GM19240 (cell line): Measurements from ENCODE around the gene AP1B1.
"Not testable (repeated sequence)": the region's sequence is repeated elsewhere in the genome, so short reads cannot be mapped to it uniquely, and the experiment has no call there.

ENCODE experiments used
- DNase-seq: peaks from one replicate; pipeline ENCODE4 v3.0.0; 2011; ENCODE audit warnings: low spot score; ENCODE audit not compliant: insufficient read length

AP1B1 gene

GRCh38 chr22:29388759-29389090 is 355 bp upstream of the AP1B1 start:
- no peak for DNase-seq

GRCh38 chr22:29386708-29387107 is 1.7 kb downstream of the AP1B1 start:
- DNase-seq: no peak

GRCh38 chr22:29385748-29386147 is 2.6 kb downstream of the AP1B1 start:
- peak; percentile 37 for DNase-seq

- no peak for DNase-seq
Observed at GRCh38 chr22:29385151-29385704, 3.1 kb downstream of the AP1B1 start.

GRCh38 chr22:29383740-29384139 is 4.6 kb downstream of the AP1B1 start:
- DNase-seq: no peak

- DNase-seq: no peak
Observed at GRCh38 chr22:29382580-29383302, 5.6 kb downstream of the AP1B1 start.

GRCh38 chr22:29380856-29381255 is 7.5 kb downstream of the AP1B1 start:
- no peak for DNase-seq

- no peak for DNase-seq
Observed at GRCh38 chr22:29380032-29380781, 8.2 kb downstream of the AP1B1 start.

GRCh38 chr22:29379258-29379657 is 9.1 kb downstream of the AP1B1 start:
- no peak for DNase-seq

- DNase-seq: no peak
Observed at GRCh38 chr22:29377979-29378378, 10.4 kb downstream of the AP1B1 start.

- DNase-seq: not testable (repeated sequence)
Observed at GRCh38 chr22:29376705-29377104, 11.7 kb downstream of the AP1B1 start.

GRCh38 chr22:29375398-29376076 is 12.8 kb downstream of the AP1B1 start:
- DNase-seq: no peak

- DNase-seq: not testable (repeated sequence)
Observed at GRCh38 chr22:29374806-29375205, 13.6 kb downstream of the AP1B1 start.

- no peak for DNase-seq
Observed at GRCh38 chr22:29374401-29374800, 14.0 kb downstream of the AP1B1 start.

GRCh38 chr22:29370537-29370936 is 17.8 kb downstream of the AP1B1 start:
- DNase-seq: no peak

GRCh38 chr22:29369460-29369859 is 18.9 kb downstream of the AP1B1 start:
- DNase-seq: no peak

- no peak for DNase-seq
Observed at GRCh38 chr22:29359469-29359868, 28.9 kb downstream of the AP1B1 start.

- not testable (repeated sequence) for DNase-seq
Observed at GRCh38 chr22:29357193-29357890, 31.0 kb downstream of the AP1B1 start.

GRCh38 chr22:29353860-29354259 is 34.5 kb downstream of the AP1B1 start:
- no peak for DNase-seq

- DNase-seq: no peak
Observed at GRCh38 chr22:29353286-29353685, 35.1 kb downstream of the AP1B1 start.

- DNase-seq: no peak
Observed at GRCh38 chr22:29352778-29353177, 35.6 kb downstream of the AP1B1 start.
